Activated naive CD8-positive, alpha-beta T cell treated with anti-CD3 and anti-CD28 coated beads, Interleukin-2, amount 50 U/mL, for 24 hours (primary cell): Measurements from ENCODE around the gene REEP1.
"Not testable (repeated sequence)": the region's sequence is repeated elsewhere in the genome, so short reads cannot be mapped to it uniquely, and the experiment has no call there.

Experiments
- ATAC-seq: fragments of 150-1000 bp; cut with Tn5 transposase; one replicate; pipeline ENCODE4 v1.10.0; 2021
- DNase-seq: peaks from one replicate; pipeline ENCODE4 v3.0.0; 2021
- H3K27ac Mint-ChIP-seq: one replicate; pipeline ENCODE4 v1.8.0; 2021; ENCODE audit warnings: mild to moderate bottlenecking, mixed read lengths
- H3K27me3 Mint-ChIP-seq: one replicate; pipeline ENCODE4 v1.8.0; 2021; ENCODE audit warnings: mixed read lengths
- H3K36me3 Mint-ChIP-seq: one replicate; pipeline ENCODE4 v1.8.0; 2021; ENCODE audit warnings: low read depth, mixed read lengths
- H3K4me1 Mint-ChIP-seq: one replicate; pipeline ENCODE4 v1.8.0; 2021; ENCODE audit warnings: mixed read lengths
- H3K4me3 Mint-ChIP-seq: one replicate; pipeline ENCODE4 v1.8.0; 2021; ENCODE audit warnings: mild to moderate bottlenecking, moderate library complexity, mixed read lengths
- H3K9me3 Mint-ChIP-seq: one replicate; pipeline ENCODE4 v1.8.0; 2021; ENCODE audit warnings: mixed read lengths

Gene REEP1

GRCh38 chr2:86360776-86361175 is 23.4 kb upstream of the REEP1 start:
- H3K36me3 Mint-ChIP-seq = no peaks in the 10 kb centered on the region
- ATAC-seq = no peak
- H3K4me3 Mint-ChIP-seq = no peak overlapping the region

GRCh38 chr2:86358957-86359356 is 21.5 kb upstream of the REEP1 start:
- Mint-ChIP-seq H3K4me1 (no peaks in the 10 kb centered on the region), H3K4me3 (no peak overlapping the region), H3K27me3 (peaks cover 2% of the 10 kb centered on the region), H3K36me3 (no peaks in the 10 kb centered on the region), H3K9me3 (no peaks in the 10 kb centered on the region), H3K27ac (no peak overlapping the region)
- no peak for DNase-seq
- ATAC-seq = no peak

More at GRCh38 chr2:86360776-86361175, 23.4 kb upstream of the REEP1 start:
- peaks cover 2% of the 10 kb centered on the region for H3K27me3 Mint-ChIP-seq
- H3K4me1 Mint-ChIP-seq = no peaks in the 10 kb centered on the region
- no peak for DNase-seq
- no peaks in the 10 kb centered on the region for H3K9me3 Mint-ChIP-seq
- H3K27ac Mint-ChIP-seq = no peak overlapping the region

GRCh38 chr2:86357392-86357963 is 20.1 kb upstream of the REEP1 start:
- no peak overlapping the region for H3K4me3 Mint-ChIP-seq
- H3K4me1 Mint-ChIP-seq = no peaks in the 10 kb centered on the region
- H3K36me3 Mint-ChIP-seq = no peaks in the 10 kb centered on the region
- no peak overlapping the region for H3K27ac Mint-ChIP-seq
- peaks cover 4% of the 10 kb centered on the region for H3K27me3 Mint-ChIP-seq
- DNase-seq (no peak), ATAC-seq (no peak)
- no peaks in the 10 kb centered on the region for H3K9me3 Mint-ChIP-seq

GRCh38 chr2:86352727-86353221 is 15.3 kb upstream of the REEP1 start:
- no peaks in the 10 kb centered on the region for H3K9me3 Mint-ChIP-seq
- ATAC-seq (no peak), DNase-seq (no peak)
- peaks cover 10% of the 10 kb centered on the region for H3K27me3 Mint-ChIP-seq
- no peaks in the 10 kb centered on the region for H3K4me1 Mint-ChIP-seq
- no peak overlapping the region for H3K4me3 Mint-ChIP-seq
- no peak overlapping the region for H3K27ac Mint-ChIP-seq
- H3K36me3 Mint-ChIP-seq = no peaks in the 10 kb centered on the region

GRCh38 chr2:86352137-86352726 is 14.8 kb upstream of the REEP1 start:
- no peak for DNase-seq
- Mint-ChIP-seq H3K36me3 (no peaks in the 10 kb centered on the region), H3K4me3 (no peak overlapping the region), H3K27me3 (peaks cover 13% of the 10 kb centered on the region), H3K4me1 (no peaks in the 10 kb centered on the region), H3K9me3 (no peaks in the 10 kb centered on the region), H3K27ac (no peak overlapping the region)
- ATAC-seq = no peak

GRCh38 chr2:86350751-86351150 is 13.3 kb upstream of the REEP1 start:
- no peaks in the 10 kb centered on the region for H3K36me3 Mint-ChIP-seq
- no peaks in the 10 kb centered on the region for H3K9me3 Mint-ChIP-seq
- H3K4me1 Mint-ChIP-seq = no peaks in the 10 kb centered on the region
- no peak overlapping the region for H3K4me3 Mint-ChIP-seq
- ATAC-seq (no peak), DNase-seq (no peak)
- H3K27ac Mint-ChIP-seq = no peak overlapping the region
- H3K27me3 Mint-ChIP-seq = peaks cover 18% of the 10 kb centered on the region

GRCh38 chr2:86347401-86347800 is 10.0 kb upstream of the REEP1 start:
- DNase-seq (no peak), ATAC-seq (no peak)
- Mint-ChIP-seq H3K4me1 (no peaks in the 10 kb centered on the region), H3K36me3 (no peaks in the 10 kb centered on the region), H3K27ac (no peak overlapping the region), H3K9me3 (no peaks in the 10 kb centered on the region), H3K4me3 (no peak overlapping the region), H3K27me3 (peaks cover 27% of the 10 kb centered on the region)

- not testable (repeated sequence) for H3K36me3 Mint-ChIP-seq, H3K27ac Mint-ChIP-seq, DNase-seq, ATAC-seq, H3K4me1 Mint-ChIP-seq, H3K4me3 Mint-ChIP-seq
- peaks cover 33% of the 10 kb centered on the region for H3K27me3 Mint-ChIP-seq
- H3K9me3 Mint-ChIP-seq = peaks cover 13% of the 10 kb centered on the region
Observed at GRCh38 chr2:86345783-86346370, 8.5 kb upstream of the REEP1 start.

GRCh38 chr2:86344404-86344803 is 7.0 kb upstream of the REEP1 start:
- ATAC-seq = no peak
- peaks cover 48% of the 10 kb centered on the region for H3K27me3 Mint-ChIP-seq
- no peaks in the 10 kb centered on the region for H3K4me1 Mint-ChIP-seq
- peaks cover 8% of the 10 kb centered on the region for H3K36me3 Mint-ChIP-seq
- H3K27ac Mint-ChIP-seq = no peak overlapping the region
- peaks cover 15% of the 10 kb centered on the region for H3K9me3 Mint-ChIP-seq
- DNase-seq = no peak
- H3K4me3 Mint-ChIP-seq = no peak overlapping the region

GRCh38 chr2:86342488-86342887 is 5.1 kb upstream of the REEP1 start:
- Mint-ChIP-seq H3K4me1 (peaks cover 5% of the 10 kb centered on the region), H3K27ac (no peak overlapping the region), H3K9me3 (peaks cover 15% of the 10 kb centered on the region), H3K36me3 (peaks cover 8% of the 10 kb centered on the region), H3K27me3 (peaks cover 58% of the 10 kb centered on the region), H3K4me3 (no peak overlapping the region)
- ATAC-seq = no peak
- DNase-seq = no peak

- no peak overlapping the region for H3K4me3 Mint-ChIP-seq
Observed at GRCh38 chr2:86341470-86341869, 4.0 kb upstream of the REEP1 start.

GRCh38 chr2:86338778-86339295 is 1.4 kb upstream of the REEP1 start:
- Mint-ChIP-seq H3K27me3 (peaks cover 71% of the 10 kb centered on the region), H3K36me3 (peaks cover 8% of the 10 kb centered on the region), H3K4me1 (peaks cover 14% of the 10 kb centered on the region), H3K4me3 (no peak overlapping the region), H3K27ac (no peak overlapping the region), H3K9me3 (peaks cover 15% of the 10 kb centered on the region)
- DNase-seq (no peak), ATAC-seq (no peak)

More at GRCh38 chr2:86341470-86341869, 4.0 kb upstream of the REEP1 start:
- peaks cover 56% of the 10 kb centered on the region for H3K27me3 Mint-ChIP-seq
- no peak for DNase-seq
- H3K36me3 Mint-ChIP-seq = peaks cover 8% of the 10 kb centered on the region
- no peak for ATAC-seq
- peaks cover 15% of the 10 kb centered on the region for H3K9me3 Mint-ChIP-seq
- H3K27ac Mint-ChIP-seq = no peak overlapping the region
- peaks cover 10% of the 10 kb centered on the region for H3K4me1 Mint-ChIP-seq

GRCh38 chr2:86336675-86337243 is 667 bp downstream of the REEP1 start:
- H3K36me3 Mint-ChIP-seq = peaks cover 8% of the 10 kb centered on the region
- peak; percentile 7 for DNase-seq
- H3K27ac Mint-ChIP-seq = no peak overlapping the region
- peak; percentile 5 for ATAC-seq
- H3K27me3 Mint-ChIP-seq = peaks cover 61% of the 10 kb centered on the region
- H3K9me3 Mint-ChIP-seq = peaks cover 11% of the 10 kb centered on the region
- H3K4me1 Mint-ChIP-seq = peaks cover 14% of the 10 kb centered on the region
- peak overlapping the region; percentile 68 for H3K4me3 Mint-ChIP-seq

- Mint-ChIP-seq H3K4me1 (peaks cover 14% of the 10 kb centered on the region), H3K27ac (no peak overlapping the region), H3K9me3 (peaks cover 4% of the 10 kb centered on the region), H3K27me3 (peaks cover 57% of the 10 kb centered on the region), H3K36me3 (peaks cover 3% of the 10 kb centered on the region), H3K4me3 (peak overlapping the region; percentile 68)
- ATAC-seq (no peak), DNase-seq (no peak)
Observed at GRCh38 chr2:86335865-86336674, 1.4 kb downstream of the REEP1 start.
